HG02759 (cell line): Measurements from ENCODE around the gene EYA2.

Experiments used
- ATAC-seq: cut with Tn5 transposase; IDR thresholded peaks from one replicate; pipeline ENCODE4 v1.9.1; 2021; ENCODE audit warnings: mild to moderate bottlenecking, moderate library complexity; ENCODE audit not compliant: unreplicated experiment

The EYA2 gene

DNA sequence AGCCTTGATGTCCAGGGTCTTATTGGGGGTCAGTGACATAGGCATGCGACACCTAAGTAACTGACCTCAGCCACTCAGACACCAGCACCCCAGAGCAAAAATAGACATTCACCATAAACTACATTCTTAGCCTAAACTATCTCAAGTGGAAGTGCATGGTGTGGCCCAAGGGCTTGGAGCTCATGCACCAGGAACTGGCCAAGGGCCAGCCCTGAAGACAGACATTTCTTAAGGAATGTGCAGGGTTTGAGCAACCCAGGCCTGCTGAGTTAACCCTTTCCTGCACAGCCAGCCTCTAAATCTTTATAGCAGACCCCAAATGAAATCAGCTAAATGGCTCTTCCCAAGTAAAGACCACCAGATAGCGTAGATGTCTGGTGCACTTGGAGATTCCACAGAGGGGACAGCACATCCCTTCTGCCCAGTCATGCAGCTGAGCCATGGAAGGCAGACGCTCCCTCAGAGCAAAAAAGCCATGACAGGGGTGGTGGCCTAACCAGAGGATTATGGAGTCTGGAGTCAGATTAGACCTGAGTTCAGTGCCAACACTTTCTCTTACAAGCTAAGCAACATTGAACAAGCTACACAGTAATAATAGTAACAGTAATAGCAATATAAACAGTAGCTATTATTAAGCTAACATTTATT is 239.3 kb downstream of the EYA2 start:
- no peak for ATAC-seq

DNA sequence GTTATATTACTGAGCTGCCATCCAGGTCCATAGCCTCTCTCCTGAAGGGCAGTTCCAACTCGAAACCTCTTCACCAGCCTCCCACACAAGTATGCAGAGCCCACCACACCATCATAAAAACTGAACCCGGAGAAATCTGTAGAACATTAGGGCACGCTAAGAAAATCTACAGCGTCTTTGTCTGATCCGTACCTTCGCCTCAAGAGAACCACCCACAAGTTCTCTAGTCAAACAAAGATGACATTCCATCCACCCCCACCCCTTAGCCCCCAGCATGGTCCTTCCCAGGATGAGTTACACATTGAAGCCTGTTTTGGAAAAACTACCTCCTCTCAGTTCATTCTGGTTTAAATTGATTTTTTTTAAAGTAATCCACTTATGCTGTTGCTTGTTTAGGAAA is 242.1 kb downstream of the EYA2 start:
- no peak for ATAC-seq

DNA sequence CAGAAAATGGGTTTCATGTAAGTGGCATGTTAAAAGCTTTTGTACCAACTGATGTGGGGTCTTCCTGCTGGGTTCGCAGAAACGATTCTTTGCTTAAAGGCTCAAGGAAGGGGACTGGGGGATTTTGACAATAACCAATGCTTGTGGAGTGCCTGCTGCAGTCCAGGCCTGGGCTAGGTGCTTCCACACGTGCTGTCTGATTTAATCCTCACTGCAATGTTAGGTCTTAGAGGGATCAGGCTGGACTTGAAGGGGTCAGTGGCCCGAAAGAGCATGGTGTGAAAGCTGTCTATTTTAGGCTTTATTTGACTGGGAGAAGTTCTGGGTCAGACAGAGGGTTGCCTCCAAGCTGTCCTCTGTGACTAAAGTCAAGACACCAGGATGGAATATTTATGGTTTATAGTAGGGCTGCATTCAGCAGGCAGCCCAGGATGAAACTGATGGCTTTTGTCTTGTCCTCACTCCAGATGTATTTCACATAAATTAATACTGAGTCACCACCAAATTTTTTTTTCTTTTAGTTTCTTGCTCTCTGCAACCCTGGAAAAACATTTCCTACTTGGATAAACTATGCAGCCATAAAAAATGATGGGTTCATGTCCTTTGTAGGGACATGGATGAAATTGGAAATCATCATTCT is 242.7 kb downstream of the EYA2 start:
- no peak for ATAC-seq

DNA sequence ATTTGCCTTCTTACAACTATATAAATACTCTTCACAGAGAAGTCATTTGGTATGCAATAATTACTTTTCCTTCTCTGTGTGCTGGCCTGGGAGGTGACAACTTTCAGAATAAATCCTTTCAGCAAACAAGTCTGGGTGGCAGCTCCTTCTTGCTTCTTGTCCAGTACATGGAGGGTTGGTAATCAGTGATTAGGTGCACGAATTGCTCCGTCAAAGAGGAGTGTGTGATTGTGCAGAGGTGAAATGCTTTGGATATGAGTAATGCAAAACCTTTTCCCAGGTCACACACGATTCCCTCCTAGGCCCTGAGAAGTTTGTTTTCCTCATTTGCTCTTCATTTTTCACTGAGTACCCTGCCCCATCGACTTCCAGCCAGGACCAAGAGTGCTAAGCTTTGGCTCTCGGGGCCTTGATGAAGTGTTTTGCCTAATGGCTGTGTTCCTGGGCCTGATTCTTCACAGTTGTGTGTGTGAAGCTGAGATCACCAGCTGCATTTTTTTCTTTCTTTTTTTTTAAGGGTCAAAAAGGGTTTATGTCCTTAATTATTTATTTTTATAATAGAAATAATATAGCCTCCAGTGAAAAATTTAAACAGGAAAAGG is 245.4 kb downstream of the EYA2 start:
- ATAC-seq = no peak

DNA sequence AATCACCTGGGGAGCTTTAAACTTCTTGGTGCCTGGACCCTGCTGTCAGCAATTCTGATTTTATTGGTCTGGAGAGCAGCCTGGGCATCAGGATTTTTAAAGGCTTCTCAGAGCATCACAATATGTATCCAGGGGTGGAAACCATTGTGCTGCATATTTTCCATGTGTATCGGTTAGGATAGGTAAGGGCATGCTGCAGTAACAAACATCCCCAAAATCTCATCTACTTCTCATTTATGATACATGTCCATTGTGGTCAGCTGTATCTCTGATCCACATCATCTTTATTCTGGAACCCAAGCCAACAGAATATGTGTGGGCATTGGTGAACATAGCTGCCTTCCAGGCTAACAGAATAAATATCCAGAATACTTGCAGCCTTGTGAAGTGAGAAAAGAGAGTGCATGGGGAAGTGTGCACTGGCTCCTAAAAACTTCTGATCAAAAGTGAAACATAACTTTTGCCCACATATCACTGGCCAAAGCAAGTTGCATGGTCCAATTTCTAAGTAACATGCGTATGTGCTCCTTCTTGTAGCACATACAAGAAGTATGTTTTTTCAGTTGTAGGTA is 246.8 kb downstream of the EYA2 start:
- no peak for ATAC-seq

DNA sequence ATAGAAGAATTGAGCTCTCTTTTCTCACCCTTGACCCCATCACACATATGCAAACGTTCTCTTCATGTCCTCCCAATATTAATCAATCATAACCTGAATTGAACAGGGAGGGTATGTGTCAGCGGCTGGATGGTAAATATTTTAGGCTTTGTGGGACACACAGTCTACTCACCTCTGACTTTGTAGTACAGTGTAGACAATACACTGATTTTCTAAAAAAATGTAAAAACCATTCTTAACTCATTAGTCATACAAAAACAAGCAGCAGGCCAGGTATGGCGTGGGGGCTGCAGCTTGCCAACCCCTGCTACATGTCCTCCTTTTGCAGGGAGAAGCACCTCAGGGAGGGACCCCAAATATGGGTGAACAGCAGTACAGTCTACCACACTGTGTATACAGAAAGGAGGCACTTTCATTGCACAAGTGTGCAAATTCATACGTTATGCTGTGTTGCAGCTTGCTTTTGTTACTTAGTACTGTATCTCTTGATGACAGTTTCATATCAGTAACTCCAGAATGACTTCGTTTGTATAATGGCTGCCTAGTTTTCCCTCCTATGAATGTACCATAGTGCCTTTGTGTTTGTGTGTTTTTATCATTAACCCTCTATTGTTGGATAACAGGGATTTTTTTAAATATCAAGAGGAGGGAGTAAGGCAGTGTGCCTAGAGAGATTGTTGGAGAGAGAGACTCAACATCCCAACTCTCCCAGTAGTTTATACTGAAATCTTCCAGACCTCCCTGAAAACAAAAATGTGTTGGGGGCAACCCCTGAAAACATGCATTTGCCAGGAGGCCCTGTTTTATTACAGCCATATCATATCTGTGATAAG is 247.5 kb downstream of the EYA2 start:
- no peak for ATAC-seq

DNA sequence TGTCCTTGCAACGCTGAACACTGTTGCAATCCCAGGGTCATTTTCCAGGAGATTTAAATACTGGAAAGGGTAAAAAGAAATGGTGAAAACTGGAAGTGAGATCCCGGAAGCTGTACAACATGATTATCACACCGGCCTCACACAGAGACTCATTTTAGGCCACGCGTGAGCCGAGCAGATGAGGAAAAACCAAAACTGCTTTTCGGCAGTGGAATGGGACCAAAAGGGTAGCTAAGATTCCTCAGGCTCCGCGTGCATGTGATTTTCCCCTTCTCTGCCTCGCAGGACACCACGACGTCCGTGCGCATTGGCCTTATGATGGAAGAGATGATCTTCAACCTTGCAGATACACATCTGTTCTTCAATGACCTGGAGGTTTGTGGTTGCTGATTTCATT is 248.1 kb downstream of the EYA2 start:
- ATAC-seq = no peak

DNA sequence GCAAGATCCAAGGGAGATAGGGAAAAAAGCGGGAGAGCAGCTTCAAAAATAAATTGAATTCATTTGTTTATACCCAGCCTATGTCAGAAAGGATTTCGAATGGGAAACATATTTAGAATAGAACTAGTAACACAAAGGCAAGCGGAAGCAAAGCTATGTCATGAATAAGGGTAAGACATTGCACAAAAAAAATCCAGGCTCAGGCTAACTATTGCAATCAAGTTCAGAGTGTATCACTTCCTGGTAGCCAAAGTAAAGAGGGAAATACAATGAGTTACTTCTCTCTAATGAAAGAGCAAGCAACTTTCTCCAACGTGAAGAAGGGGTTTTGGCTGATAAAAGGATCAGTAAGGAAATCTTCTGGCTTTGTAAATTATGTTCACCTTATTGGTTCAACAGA is 249.0 kb downstream of the EYA2 start:
- no peak for ATAC-seq

DNA sequence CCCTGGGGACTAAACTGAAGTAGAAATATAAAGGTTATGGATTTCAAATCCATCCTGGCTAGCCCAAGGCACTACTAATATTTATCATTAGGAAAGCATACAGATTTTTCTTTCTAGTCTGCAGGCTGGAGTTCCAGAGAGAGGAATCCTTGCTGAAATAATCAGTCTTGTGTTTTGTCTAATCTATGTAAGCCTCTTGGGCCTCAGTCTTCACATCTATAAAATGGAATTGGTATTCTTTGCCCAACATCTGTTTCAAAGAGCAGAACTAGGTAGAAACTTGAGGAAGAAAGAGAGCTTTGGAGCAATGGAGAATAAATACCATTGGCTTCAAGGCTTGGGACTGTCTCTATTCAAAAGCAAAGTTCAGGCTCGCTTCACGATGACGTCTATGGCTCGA is 249.8 kb downstream of the EYA2 start:
- ATAC-seq = no peak

DNA sequence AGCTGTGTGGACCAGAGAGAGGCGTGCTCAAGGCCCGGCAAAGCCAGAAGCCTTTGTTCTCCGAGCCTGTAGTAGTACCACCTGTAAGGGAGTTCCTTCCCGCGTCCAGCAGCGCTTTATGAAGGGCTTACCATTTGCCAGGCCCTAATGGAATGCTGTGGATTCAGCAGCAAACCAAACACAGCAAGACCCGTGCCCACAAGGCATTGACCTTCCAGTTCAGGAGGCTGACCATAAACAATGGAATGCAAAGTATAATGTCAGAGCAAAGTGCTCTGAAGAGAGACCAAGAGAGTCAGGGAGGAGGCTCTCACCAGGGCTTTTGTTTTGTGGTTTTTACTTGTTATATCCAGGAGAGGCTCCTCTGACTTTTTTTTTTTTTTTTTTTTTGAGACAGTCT is 252.0 kb downstream of the EYA2 start:
- ATAC-seq = no peak

DNA sequence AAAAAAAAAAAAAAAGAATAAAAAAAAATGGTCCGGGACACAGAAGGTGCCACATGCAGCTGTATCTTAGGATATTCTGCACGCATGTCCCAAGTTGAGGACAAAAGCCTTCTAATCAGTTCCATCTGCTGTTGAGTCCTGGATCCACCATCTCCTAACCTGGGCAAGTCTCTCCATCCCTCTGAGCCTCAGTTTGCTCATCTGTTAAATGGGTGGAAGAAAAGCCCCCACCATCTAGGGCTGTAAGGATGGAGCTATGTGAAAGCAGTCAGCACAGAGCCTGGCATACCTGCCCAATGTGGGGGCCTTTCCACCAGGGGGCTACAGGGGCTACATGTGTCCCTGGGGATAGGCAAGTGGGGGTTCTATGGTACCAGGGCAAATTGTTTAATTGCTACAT is 253.4 kb downstream of the EYA2 start:
- no peak for ATAC-seq

DNA sequence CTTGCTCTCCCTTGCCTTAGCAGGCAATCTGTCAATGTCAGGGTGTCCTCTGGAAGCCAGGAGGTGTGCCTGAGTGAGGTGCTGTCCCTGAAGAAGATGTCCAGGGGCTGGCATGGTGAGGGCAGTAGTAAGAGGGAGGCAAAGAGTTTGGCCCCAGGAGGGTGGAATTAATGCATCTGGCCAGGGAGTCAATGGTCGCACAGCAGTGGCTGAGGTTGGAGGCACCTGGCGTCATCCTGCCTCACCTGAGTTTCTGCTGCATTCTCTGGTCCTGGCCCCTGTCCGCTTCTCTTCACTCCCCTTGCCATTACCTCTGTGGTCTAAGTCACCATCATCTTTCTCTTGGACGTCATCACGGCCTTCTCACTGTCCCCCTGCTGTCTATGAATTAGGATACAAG is 255.3 kb downstream of the EYA2 start:
- no peak for ATAC-seq

DNA sequence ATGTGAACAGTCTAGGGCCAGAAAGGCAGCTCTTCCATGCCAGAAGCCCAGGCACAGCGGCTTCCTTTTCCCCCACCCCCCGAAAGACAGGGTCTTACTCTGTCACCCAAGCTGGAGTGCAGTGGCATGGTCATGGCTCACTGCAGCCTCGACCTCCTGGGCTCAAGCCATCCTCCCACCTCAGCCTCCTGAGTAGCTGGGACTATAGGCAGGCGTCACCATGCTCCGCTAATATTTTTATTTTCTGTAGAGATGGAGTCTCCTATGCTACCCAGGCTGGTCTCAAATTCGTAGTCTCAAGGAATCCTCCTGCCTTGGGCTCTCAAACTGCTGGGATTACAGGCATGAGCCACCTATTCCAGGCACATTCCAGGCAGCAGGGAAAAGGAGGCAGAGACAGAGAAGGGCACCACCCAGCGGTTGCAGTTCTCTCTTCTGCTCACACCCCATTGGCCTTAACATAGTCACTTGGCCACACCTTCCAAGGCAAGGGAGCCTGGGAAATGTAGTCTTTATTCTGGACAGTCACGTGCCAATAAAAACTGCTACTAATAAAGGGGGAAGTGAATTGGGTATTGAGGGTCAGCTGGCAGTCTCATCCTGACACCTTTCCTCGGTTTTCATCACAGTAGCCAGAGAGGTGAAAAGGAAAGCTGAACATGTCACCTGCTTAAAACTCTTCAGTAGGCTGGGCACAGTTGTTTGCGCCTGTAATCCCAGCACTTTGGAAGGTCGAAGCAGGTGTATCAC is 255.9 kb downstream of the EYA2 start:
- peak; percentile 40 for ATAC-seq

DNA sequence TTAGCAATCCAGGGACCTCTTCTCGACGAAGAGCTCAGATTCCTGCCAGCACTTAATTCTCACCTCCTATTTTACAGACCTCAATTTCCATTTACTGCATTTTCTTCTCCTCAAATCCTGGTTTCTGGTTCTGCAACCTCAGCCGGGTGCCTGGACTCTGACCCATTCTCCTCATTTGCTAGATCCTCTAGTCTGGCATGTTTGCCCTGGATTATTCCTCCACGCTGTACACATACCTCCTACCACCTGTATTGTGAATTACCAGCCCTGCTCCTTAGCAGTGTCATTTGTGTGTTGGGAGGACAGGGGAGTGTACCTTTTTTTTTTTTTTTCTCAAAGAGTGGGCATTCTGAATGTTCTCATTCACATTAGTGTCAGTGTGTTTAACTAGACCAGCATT is 257.4 kb downstream of the EYA2 start:
- ATAC-seq = no peak

DNA sequence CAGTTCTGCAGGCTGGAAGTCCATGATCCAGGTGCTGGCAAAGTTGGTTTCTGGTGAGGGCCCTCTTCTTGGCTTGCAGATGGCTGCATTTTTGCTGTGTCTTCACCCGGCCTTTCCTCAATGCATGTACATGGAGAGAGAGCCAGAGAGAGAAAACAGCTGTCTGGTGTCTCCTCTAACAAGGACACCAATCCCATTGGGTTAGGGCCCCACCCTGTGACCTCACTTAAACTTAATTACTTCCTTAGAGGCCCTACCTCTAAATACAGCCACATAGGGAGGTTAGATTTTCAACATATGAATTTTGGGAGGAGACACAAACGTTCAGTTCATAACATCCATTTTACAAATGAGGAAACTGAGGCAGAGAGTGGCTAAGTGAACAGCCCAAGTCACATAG is 259.4 kb downstream of the EYA2 start:
- ATAC-seq = no peak

DNA sequence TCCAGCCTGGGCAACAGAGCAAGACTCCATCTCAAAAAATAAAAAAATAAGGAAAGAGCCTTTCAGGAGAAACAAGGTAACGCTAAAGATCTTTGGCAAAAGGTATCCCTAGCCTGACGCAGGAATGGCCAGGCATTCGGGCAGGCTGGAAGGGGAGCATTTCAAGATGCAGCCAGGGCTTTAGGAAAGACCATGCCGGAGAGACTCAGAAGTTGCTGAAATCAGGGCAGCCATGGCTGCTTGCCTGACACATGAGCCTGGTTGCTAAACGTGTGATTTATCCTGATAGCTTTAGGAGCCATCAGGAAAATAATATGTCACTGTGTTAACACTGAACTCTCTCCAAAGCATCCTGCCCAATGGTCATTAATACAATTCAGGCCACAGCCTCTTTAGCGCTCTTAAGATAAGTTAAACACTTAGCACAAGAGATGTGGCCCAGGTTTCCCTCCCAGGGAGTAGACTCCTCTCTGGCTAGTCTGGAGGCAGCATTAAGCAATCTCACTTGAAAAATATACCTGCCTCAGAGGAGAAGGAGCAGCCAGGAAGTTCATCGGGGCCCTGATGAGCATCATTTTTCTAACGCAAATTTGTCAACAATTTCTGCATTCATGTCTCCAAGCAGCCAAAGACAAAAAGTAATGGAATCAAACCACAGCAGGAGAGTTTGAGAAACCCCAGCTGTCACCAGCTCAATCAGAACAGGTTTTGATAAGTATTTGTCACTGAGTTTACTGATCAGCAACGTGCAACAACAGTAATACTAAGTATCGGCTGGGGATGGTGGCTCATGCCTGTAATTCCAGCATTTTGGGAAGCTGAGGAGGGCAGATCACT is 261.9 kb downstream of the EYA2 start:
- ATAC-seq = no peak

DNA sequence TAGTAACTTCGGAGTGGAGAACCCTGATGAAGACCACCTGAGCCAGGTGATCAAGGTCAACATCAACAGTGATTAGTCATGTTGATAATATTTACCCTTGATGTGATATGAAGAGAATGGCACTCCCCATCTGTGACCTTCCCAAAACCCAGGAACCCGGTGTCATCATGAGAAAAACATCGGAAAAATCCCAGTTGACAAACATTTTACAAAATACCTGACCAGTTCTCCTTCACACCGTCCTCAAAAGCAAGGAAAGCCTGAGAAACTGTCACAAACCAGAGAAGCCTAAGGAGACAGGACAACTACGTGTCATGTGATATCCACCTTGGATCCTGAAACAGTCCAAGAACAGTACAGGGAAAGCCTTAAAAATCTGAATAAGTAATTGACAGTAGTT is 264.5 kb downstream of the EYA2 start:
- ATAC-seq = no peak

DNA sequence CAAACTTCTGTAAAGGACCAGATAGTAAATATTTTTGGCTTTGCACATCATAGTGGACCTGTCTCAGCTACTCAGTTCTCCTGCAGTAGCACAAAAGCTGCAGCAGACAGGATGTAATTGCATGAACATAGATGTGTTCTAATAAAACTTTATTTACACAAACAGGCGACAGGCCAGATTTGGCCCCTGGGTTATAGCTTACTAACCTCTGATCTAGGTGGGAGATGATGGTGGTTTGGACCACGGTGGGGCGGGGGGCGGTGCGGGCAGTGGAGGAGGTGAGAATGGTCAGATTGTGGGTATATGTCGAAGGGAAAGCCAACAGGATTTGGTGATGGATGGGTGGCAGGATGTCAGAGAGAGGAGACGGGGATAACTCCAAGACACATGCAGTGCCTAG is 265.6 kb downstream of the EYA2 start:
- no peak for ATAC-seq

DNA sequence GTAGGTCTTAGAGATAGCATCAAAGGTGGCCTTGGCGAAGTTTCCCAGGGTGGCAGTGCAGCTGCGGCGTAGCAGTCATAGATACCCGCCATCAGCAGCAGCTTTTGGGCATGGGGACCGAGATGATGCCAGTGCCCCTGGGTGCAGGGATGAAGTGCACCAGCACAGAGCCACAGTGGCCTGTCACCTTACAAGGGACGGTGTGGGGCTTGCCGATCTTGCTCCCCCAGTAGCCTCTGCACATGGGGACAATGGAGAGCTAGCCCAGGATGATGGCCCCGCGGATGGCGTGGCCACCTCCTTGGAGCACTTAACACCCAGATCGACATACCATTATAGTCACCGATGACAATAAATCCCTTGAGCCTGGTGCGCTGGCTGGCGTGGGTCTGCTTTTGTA is 266.3 kb downstream of the EYA2 start:
- ATAC-seq = no peak

DNA sequence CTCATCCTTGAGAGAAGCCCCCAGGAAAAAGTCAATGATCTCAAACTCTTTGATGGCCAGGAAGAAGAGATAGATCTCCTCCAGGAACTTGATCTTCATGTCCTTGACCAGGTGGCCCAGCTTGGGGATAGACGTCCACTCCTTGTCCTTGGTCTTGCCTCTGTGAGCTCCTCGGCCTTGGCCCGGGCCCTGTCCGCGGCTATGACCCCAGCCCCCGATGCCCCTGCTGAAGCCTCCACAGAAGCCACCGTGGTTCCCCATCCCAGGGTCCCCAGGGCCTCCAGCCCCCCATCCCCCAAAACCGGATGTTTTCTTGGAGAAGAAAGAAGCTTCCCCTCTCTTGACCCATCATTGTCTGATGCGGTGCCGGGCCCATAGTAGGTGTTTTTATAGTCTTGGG is 266.8 kb downstream of the EYA2 start:
- ATAC-seq = no peak
